ENCODE measurements around the gene ADD1. TPM values are rescaled to one million over a fixed set of nuclear protein-coding genes. Genes with fewer than 3 reads are reported as not detected.
A peak's percentile ranks its signal among the peaks of the same experiment; 100 is the strongest.

The ADD1 gene
- total and polyA plus RNA-seq, 4 donors: 127 to 400 (median 268) TPM

DNA sequence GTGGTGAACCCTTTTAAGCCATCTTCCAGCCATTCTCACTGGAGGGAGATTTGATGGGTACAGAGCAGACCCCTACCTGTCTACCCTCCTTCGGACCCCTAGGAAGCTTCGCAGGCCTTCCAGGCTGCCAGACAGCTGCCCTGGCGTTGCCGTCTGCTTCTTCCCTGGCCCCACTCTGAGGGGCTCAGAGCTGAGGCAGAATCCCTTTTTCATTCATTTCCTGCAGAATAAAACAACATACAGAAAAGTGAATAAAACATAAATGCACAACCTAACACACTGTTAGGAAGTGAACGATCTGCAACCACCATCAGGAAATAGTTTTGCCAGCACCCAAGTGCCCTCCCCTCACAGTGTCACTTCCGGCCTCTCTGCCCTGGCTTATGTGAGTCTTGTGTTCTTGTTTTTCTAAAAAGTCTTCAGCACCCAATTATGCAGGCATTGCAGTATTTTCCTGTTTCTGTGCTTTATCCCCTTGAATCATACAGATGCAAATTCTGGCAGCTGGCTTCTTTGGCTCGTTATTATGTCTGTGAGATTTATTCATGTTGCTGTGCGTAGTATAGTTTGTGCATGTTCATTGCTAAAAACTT, 5.6 kb upstream of the ADD1 start:
- no peak for ATAC-seq (ENCODE audit: insufficient read depth, low FRiP score)
- H3K27ac ChIP-seq (ENCODE audit: low read depth in 1 of 2, low read length in 1 of 2): peak overlapping the region in 1 of 2 donors; percentile 83
- DNase-seq: peak; percentile 83 to 94 (median 93)
- no peaks in the 10 kb centered on the region for H3K27me3 ChIP-seq (ENCODE audit: control insufficient read depth in 3 of 3, insufficient read depth in 3 of 3, low read length in 2 of 3)
- peak overlapping the region in 1 of 2 donors; percentile 50 for H3K9ac ChIP-seq (ENCODE audit: insufficient read depth in 1 of 2, low read length in 2 of 2)
- H3K4me3 ChIP-seq: no peak overlapping the region
- H3K36me3 ChIP-seq (ENCODE audit: control insufficient read depth in 4 of 4, insufficient read depth in 4 of 4, low read length in 4 of 4): peaks cover 5 to 29% (median 9%) of the 10 kb centered on the region in 4 donors
- H3K4me1 ChIP-seq (ENCODE audit: control insufficient read depth in 5 of 5, insufficient read depth in 5 of 5, low read length in 5 of 5): peaks cover 0 to 35% (median 9%) of the 10 kb centered on the region in 5 donors
- TF ChIP-seq, protein P1, sequence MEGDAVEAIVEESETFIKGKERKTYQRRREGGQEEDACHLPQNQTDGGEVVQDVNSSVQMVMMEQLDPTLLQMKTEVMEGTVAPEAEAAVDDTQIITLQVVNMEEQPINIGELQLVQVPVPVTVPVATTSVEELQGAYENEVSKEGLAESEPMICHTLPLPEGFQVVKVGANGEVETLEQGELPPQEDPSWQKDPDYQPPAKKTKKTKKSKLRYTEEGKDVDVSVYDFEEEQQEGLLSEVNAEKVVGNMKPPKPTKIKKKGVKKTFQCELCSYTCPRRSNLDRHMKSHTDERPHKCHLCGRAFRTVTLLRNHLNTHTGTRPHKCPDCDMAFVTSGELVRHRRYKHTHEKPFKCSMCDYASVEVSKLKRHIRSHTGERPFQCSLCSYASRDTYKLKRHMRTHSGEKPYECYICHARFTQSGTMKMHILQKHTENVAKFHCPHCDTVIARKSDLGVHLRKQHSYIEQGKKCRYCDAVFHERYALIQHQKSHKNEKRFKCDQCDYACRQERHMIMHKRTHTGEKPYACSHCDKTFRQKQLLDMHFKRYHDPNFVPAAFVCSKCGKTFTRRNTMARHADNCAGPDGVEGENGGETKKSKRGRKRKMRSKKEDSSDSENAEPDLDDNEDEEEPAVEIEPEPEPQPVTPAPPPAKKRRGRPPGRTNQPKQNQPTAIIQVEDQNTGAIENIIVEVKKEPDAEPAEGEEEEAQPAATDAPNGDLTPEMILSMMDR (IDR thresholded peaks at IDR 0.05; ENCODE audit: control extremely low read depth, extremely low read depth): no peak
- no peaks in the 10 kb centered on the region for H3K9me3 ChIP-seq (ENCODE audit: control insufficient read depth in 4 of 4, insufficient read depth in 3 of 4, low read length in 3 of 4)
- 18 to 31% methylated on average over 8 of the region's 8 CpGs for WGBS, 2 donors

DNA sequence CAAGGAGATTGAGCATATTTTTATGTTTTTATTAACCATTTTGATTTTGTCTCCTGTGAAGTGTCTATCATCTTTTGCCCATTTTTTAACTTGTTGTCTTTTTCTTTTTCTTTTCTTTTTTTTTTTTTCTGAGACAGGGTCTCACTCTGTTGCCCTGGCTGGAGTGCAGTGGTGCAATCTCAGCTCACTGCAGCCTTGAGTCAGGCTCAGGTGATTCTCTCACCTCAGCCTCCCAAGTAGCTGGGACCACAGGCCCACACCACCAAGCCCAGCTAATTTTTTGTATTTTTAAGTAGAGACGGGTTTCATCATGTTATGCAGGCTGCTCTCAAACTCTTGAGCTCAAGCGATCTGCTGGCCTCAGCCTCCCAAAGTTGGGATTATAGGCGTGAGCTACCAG, 4.6 kb upstream of the ADD1 start:
- Histone ChIP-seq H3K9ac (ENCODE audit: insufficient read depth in 1 of 2, low read length in 2 of 2) (no peak overlapping the region), H3K4me1 (ENCODE audit: control insufficient read depth in 5 of 5, insufficient read depth in 5 of 5, low read length in 5 of 5) (peaks cover 0 to 36% (median 9%) of the 10 kb centered on the region in 5 donors), H3K9me3 (ENCODE audit: control insufficient read depth in 4 of 4, insufficient read depth in 3 of 4, low read length in 3 of 4) (no peaks in the 10 kb centered on the region), H3K4me3 (no peak overlapping the region), H3K27ac (ENCODE audit: low read depth in 1 of 2, low read length in 1 of 2) (no peak overlapping the region), H3K36me3 (ENCODE audit: control insufficient read depth in 4 of 4, insufficient read depth in 4 of 4, low read length in 4 of 4) (peaks cover 0 to 19% (median 5%) of the 10 kb centered on the region in 4 donors), H3K27me3 (ENCODE audit: control insufficient read depth in 3 of 3, insufficient read depth in 3 of 3, low read length in 2 of 3) (no peaks in the 10 kb centered on the region)
- TF ChIP-seq, protein P1 (IDR thresholded peaks at IDR 0.05; ENCODE audit: control extremely low read depth, extremely low read depth): no peak
- 97% methylated on average over 3 of the region's 3 CpGs for WGBS, 2 donors
- DNase-seq (no peak), ATAC-seq (ENCODE audit: insufficient read depth, low FRiP score) (no peak)

DNA sequence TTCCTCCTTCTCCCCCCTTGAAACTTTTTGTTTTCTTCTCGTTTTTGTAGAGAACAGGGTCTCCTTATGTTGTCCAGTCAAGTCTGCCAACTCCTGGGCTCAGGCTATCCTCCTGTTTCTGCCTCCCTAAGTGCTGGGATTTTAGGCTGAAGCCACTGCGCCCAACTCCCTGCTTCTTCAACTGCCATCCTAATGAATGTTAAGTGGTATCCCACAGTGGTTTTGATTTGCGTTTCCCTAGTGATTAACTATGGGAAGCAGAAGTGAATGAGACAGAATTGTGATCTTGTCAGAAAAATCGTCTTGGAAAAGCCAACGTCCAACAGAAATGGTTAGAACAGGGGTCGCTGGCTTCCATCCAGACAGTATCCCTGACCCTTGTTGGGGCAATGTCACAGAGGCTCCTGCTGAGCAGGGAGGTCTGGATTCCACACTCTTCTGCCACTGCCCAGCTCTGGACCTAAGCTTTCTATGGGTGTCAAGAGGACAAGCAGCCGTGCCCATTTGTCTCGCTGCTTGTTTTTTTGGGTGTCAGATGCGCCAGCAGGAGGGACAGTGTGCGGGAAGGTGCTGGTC, 869 bp upstream of the ADD1 start:
- H3K36me3 ChIP-seq (ENCODE audit: control insufficient read depth in 4 of 4, insufficient read depth in 4 of 4, low read length in 4 of 4): no peaks in the 10 kb centered on the region
- no peaks in the 10 kb centered on the region for H3K9me3 ChIP-seq (ENCODE audit: control insufficient read depth in 4 of 4, insufficient read depth in 3 of 4, low read length in 3 of 4)
- TF ChIP-seq, protein P1 (IDR thresholded peaks at IDR 0.05; ENCODE audit: control extremely low read depth, extremely low read depth): no peak
- H3K27ac ChIP-seq (ENCODE audit: low read depth in 1 of 2, low read length in 1 of 2): peak overlapping the region; percentile 98 to 99
- DNase-seq (no peak), ATAC-seq (ENCODE audit: insufficient read depth, low FRiP score) (no peak)
- H3K4me1 ChIP-seq (ENCODE audit: control insufficient read depth in 5 of 5, insufficient read depth in 5 of 5, low read length in 5 of 5): peaks cover 5 to 33% (median 10%) of the 10 kb centered on the region in 5 donors
- peak overlapping the region; percentile 73 for H3K4me3 ChIP-seq
- peak overlapping the region; percentile 73 to 80 for H3K9ac ChIP-seq (ENCODE audit: insufficient read depth in 1 of 2, low read length in 2 of 2)
- H3K27me3 ChIP-seq (ENCODE audit: control insufficient read depth in 3 of 3, insufficient read depth in 3 of 3, low read length in 2 of 3): no peaks in the 10 kb centered on the region
- WGBS, 2 donors: 14 to 17% methylated on average over 10 of the region's 10 CpGs
